Measurements from ENCODE around the gene CLVS2.

Gene CLVS2

GRCh38 chr6:123044341-123044860 is 48.4 kb downstream of the CLVS2 start:
- in situ Hi-C loops (cut with HindIII; ENCODE audit: low pct_ligation_motif_present, low sequenced_read_pairs), result no loop called here
- TF ChIP-seq, protein P1, sequence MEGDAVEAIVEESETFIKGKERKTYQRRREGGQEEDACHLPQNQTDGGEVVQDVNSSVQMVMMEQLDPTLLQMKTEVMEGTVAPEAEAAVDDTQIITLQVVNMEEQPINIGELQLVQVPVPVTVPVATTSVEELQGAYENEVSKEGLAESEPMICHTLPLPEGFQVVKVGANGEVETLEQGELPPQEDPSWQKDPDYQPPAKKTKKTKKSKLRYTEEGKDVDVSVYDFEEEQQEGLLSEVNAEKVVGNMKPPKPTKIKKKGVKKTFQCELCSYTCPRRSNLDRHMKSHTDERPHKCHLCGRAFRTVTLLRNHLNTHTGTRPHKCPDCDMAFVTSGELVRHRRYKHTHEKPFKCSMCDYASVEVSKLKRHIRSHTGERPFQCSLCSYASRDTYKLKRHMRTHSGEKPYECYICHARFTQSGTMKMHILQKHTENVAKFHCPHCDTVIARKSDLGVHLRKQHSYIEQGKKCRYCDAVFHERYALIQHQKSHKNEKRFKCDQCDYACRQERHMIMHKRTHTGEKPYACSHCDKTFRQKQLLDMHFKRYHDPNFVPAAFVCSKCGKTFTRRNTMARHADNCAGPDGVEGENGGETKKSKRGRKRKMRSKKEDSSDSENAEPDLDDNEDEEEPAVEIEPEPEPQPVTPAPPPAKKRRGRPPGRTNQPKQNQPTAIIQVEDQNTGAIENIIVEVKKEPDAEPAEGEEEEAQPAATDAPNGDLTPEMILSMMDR (IDR thresholded peaks at IDR 0.05; ENCODE audit: low read depth, low read length, missing control alignments), result no peak
- H3K4me3 ChIP-seq (ENCODE audit: low read depth, low read length), result no peak overlapping the region
- H3K27ac ChIP-seq, result no peak overlapping the region
- DNase-seq, result no peak
- no peaks in the 10 kb centered on the region for H3K36me3 ChIP-seq (replicated peaks)
- H3K27me3 ChIP-seq (replicated peaks), result no peaks in the 10 kb centered on the region

- Histone ChIP-seq H3K27me3 (replicated peaks) (no peaks in the 10 kb centered on the region), H3K4me3 (ENCODE audit: low read depth, low read length) (no peak overlapping the region), H3K36me3 (replicated peaks) (no peaks in the 10 kb centered on the region), H3K27ac (no peak overlapping the region)
- in situ Hi-C loops (cut with HindIII; ENCODE audit: low pct_ligation_motif_present, low sequenced_read_pairs), result no loop called here
- DNase-seq, result no peak
- TF ChIP-seq, protein P1 (IDR thresholded peaks at IDR 0.05; ENCODE audit: low read depth, low read length, missing control alignments), result no peak
Observed at GRCh38 chr6:123053602-123054225, 57.7 kb downstream of the CLVS2 start.

DNA sequence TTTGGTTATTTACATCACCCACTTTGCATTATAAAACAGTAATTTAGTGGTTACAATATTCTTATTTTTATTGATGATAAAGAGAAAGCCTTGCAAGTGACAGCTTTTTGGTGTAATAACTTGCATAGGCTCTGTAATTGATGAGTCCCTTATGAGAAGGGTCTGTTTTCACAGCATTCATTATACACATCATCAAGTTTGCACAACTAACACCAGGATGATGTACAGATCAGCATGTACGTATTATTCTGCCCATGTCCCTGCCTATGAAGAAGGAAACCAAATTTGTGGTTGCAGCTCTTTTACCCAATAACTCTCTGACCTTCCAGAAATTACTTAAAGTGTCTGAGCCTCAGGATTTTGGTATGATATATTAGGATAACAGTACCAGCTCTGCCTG is 59.2 kb downstream of the CLVS2 start:
- Histone ChIP-seq H3K27ac (no peak overlapping the region), H3K27me3 (replicated peaks) (no peaks in the 10 kb centered on the region), H3K4me3 (ENCODE audit: low read depth, low read length) (no peak overlapping the region), H3K36me3 (replicated peaks) (no peaks in the 10 kb centered on the region)
- TF ChIP-seq, protein P1 (IDR thresholded peaks at IDR 0.05; ENCODE audit: low read depth, low read length, missing control alignments), result no peak
- no peak for DNase-seq
- in situ Hi-C loops (cut with HindIII; ENCODE audit: low pct_ligation_motif_present, low sequenced_read_pairs), result no loop called here

- no peaks in the 10 kb centered on the region for H3K27me3 ChIP-seq (replicated peaks)
- in situ Hi-C loops (cut with HindIII; ENCODE audit: low pct_ligation_motif_present, low sequenced_read_pairs), result no loop called here
- H3K4me3 ChIP-seq (ENCODE audit: low read depth, low read length), result no peak overlapping the region
- no peaks in the 10 kb centered on the region for H3K36me3 ChIP-seq (replicated peaks)
- no peak for DNase-seq
- H3K27ac ChIP-seq, result no peak overlapping the region
- TF ChIP-seq, protein P1 (IDR thresholded peaks at IDR 0.05; ENCODE audit: low read depth, low read length, missing control alignments), result no peak
Observed at GRCh38 chr6:123062670-123063069, 66.6 kb downstream of the CLVS2 start.

DNA sequence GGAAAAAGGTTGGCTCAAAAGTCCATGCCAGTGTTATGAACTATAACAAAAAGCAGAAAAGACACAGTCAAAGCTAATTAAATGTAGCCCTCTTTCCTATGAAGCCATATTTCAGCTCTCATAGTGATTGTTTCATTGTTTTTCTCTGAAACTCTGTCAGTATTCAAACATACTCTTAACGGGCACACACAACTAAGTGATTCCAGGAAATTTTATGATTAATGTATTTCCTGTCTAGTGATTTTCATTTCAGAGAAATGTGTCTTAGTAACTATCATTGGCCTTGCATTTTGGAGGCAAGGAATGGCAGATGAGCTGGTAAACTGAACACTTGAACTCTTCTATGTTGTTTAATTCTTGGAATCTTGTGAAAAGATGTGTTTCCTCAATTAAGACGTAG is 68.0 kb downstream of the CLVS2 start:
- no peak overlapping the region for H3K27ac ChIP-seq
- H3K27me3 ChIP-seq (replicated peaks), result no peaks in the 10 kb centered on the region
- H3K36me3 ChIP-seq (replicated peaks), result no peaks in the 10 kb centered on the region
- no peak for DNase-seq
- H3K4me3 ChIP-seq (ENCODE audit: low read depth, low read length), result no peak overlapping the region
- in situ Hi-C loops (cut with HindIII; ENCODE audit: low pct_ligation_motif_present, low sequenced_read_pairs), result no loop called here
- TF ChIP-seq, protein P1 (IDR thresholded peaks at IDR 0.05; ENCODE audit: low read depth, low read length, missing control alignments), result no peak

DNA sequence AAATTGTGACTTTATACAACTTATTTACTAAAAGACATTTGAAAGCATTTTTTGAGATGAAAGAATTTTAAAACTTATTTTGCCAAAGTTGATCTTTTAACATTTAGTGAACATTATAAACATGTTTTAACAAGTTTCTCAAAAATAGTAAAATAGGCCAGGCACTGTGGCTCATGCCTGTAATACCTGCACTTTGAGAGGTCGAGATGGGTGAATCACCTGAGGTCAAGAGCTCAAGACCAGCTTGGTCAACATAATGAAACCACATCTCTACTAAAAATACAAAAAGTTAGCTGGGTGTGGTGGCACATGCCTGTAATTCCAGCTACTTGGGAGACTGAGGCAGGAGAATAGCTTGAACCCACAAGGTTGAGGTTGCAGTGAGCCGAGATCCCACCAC is 78.6 kb downstream of the CLVS2 start:
- TF ChIP-seq, protein P1 (IDR thresholded peaks at IDR 0.05; ENCODE audit: low read depth, low read length, missing control alignments), result no peak
- in situ Hi-C loops (cut with HindIII; ENCODE audit: low pct_ligation_motif_present, low sequenced_read_pairs), result no loop called here
- Histone ChIP-seq H3K27me3 (replicated peaks) (no peaks in the 10 kb centered on the region), H3K36me3 (replicated peaks) (no peaks in the 10 kb centered on the region), H3K27ac (no peak overlapping the region), H3K4me3 (ENCODE audit: low read depth, low read length) (no peak overlapping the region)
- no peak for DNase-seq

Measured in brain microvascular endothelial cell (primary cell).